D721Med (cell line): ENCODE data around the gene POTEF.
"Not testable (repeated sequence)": the region's sequence is repeated elsewhere in the genome, so short reads cannot be mapped to it uniquely, and the experiment has no call there.

Experiments used
- DNase-seq: peaks from one replicate; pipeline ENCODE4 v3.0.0; 2011; ENCODE audit warnings: low spot score; ENCODE audit not compliant: insufficient read length
- FAIRE-seq: peaks from 2 replicates; lab custom pipeline; 2011; peaks lifted over from hg19 to GRCh38; lab: Jason Lieb, UNC
- TF ChIP-seq, protein P1 (sequence below): IDR thresholded peaks from 2 replicates; pipeline ENCODE4 v1.5.1; 2012; ENCODE audit warnings: mild to moderate bottlenecking, control low read depth; ENCODE audit not compliant: insufficient read depth; ENCODE audit errors: missing control alignments

The POTEF gene

DNA sequence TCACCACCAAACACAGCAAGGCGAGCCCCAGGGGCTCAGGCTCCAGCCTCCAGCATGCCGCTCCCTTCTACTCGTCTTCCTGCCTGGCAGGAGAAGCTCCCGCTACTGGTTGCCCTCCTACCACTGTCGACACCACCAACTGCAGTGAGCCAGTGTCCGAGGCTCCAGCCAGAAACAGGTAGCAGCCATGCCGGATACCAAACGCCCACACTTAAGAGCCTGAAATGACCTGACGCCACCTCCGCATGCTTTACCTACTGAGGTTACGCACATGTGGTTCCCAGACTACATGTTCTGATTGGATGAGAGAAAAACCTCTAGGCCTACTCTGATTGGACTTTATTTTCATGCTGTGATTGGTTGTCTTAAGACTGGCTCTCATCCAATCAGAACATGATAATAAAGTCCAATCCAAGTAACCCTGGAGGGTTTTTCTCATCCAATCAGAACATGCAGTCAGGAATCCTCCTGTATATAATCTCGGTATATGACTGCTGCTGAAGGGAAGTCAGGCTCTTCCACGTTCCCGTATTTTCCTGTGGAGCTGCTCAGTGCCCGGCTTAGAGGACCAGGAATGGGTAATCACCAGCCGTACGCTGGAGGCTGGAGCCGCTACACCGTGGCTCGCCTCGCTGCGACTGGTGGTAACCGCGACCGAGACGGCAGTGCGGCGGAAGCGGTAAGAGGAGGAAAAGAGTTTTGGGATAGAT is at the start of gene POTEF:
POTEF (minus strand) TSS at position 103 of the 710 bp plus-strand sequence. CDS start 8,707 bp downstream, outside the sequence.
- not testable (repeated sequence) for FAIRE-seq, DNase-seq

GRCh38 chr2:130174866-130175265 is 45.8 kb upstream of the POTEF start:
- FAIRE-seq, DNase-seq: not testable (repeated sequence)

GRCh38 chr2:130169896-130170295 is 40.9 kb upstream of the POTEF start:
- TF ChIP-seq, protein P1, sequence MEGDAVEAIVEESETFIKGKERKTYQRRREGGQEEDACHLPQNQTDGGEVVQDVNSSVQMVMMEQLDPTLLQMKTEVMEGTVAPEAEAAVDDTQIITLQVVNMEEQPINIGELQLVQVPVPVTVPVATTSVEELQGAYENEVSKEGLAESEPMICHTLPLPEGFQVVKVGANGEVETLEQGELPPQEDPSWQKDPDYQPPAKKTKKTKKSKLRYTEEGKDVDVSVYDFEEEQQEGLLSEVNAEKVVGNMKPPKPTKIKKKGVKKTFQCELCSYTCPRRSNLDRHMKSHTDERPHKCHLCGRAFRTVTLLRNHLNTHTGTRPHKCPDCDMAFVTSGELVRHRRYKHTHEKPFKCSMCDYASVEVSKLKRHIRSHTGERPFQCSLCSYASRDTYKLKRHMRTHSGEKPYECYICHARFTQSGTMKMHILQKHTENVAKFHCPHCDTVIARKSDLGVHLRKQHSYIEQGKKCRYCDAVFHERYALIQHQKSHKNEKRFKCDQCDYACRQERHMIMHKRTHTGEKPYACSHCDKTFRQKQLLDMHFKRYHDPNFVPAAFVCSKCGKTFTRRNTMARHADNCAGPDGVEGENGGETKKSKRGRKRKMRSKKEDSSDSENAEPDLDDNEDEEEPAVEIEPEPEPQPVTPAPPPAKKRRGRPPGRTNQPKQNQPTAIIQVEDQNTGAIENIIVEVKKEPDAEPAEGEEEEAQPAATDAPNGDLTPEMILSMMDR = no peak
- no peak for DNase-seq
- FAIRE-seq = no peak

DNA sequence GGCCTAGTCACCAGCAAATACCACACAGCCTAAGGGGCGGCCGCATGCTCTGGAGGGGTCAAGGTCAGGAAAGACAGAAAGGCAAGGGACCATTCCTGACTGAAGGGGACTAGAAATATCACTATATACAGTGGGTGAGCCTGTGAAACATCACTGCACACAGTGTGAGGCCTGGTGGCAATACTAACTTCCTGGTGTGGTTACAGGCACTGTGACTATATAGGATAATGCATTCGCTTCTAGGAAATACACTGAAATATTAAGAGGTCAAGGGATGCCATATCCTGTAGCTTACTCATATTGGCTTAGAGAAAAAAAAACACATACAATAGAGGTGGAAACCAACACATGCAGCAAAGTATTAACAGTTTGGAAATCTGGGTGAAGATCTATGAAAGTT is 40.1 kb upstream of the POTEF start:
- DNase-seq, FAIRE-seq: not testable (repeated sequence)

DNA sequence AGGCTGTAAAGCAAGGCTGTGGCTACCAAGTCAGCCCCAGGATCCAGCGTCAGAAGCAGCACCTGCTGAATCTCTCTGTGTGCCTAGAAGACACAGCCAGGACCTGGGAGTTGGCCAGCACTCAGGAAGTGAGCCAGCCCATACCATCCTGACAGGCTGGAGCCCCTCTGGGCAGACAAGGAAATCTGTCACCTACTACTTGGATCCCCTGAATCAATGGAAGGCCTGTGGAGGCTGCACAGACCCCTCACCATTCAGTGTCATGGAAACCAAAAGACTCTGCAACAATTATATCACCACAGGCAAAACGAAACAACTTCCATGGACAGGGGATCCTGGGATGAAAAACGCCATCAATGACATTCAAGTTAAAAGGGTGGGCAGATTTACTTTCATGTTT is 37.6 kb upstream of the POTEF start:
- not testable (repeated sequence) for FAIRE-seq, DNase-seq

GRCh38 chr2:130165293-130166016 is 36.4 kb upstream of the POTEF start:
- no peak for FAIRE-seq

DNA sequence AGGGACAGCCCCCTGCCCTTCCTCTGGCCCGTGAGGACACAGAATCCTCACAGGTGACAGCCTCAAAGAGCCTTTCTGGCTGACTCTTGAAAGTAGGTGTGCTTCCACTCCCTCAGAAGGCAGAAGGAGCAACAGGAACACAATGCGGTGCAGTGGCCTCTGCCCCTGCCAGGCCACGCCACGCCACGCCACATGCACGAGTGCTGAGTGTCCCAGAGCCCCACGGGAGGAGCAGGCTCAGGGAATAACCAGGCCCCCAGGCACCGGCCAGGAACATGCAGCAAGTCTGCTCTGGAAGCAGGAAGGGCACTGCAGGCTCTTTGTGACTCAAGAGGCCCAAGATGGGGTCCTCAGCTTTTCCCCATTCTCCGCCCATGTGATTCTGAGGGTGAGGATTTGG is 33.9 kb upstream of the POTEF start:
- FAIRE-seq (no peak), DNase-seq (no peak)
- TF ChIP-seq, protein P1 = no peak

More at GRCh38 chr2:130165293-130166016, 36.4 kb upstream of the POTEF start:
- TF ChIP-seq, protein P1 = no peak
- no peak for DNase-seq

DNA sequence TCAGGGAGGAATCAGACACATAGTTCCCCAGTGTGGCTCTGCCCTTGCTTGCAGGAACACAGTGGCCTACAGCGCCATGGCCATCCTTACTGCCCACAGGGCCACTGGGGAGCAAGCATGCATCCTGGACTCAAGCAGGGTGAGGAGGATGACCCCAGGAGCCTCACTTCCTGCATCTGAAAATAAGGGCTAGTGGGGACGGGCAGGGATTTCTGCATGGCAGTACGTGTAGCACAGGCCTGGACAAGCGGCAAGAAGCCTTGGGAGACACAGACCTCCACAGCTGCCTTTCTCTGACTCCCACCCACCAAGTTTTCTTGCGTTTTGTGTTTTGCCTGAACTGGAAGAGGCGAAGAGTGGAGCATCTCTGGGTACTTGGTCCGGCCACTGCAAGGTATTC is 33.5 kb upstream of the POTEF start:
- not testable (repeated sequence) for FAIRE-seq, DNase-seq

DNA sequence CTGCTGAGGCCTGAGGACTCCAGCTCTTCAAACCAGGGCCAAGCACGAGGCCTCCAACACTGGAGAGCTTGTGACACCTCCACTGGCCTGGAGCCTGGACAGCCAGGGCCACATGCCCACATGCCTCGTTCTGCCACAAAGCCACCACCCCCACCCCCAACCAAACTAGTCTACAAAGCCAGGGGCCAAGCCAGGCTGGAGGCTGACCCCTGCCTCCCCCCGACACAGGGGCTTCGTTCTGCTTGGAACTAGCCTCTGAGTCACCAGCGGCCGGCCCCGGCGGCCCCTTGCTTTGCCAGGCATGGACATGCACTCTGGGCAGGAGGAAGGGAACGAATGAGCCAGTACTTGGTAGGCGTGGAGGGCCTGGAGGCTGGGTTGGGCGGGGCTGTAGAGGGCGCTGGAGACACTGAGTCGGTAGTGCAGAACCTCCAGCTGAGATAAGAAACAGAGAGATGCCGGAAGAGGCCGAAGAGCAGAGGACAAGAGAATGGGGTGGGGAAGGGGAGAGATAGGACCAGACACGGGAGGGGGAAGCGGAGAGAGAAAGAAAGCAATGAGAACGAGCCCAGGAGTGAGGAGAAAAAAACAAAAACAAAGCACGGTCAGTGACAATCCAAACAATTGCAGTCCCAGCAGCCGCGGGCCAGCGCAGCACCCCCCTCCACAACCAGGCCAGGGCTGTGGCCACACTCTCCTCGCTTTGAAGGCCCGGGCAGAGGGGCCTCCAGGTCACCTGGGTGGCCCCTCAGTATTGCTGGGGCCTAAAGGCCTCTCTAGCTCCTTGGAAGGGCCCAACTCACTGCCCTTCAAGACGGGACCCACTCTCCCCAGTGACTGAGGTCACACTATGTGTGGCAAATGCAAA is 32.0 kb upstream of the POTEF start:
- not testable (repeated sequence) for FAIRE-seq, DNase-seq

- FAIRE-seq (no peak), DNase-seq (no peak)
Measured at GRCh38 chr2:130160131-130160530, 31.1 kb upstream of the POTEF start.

DNA sequence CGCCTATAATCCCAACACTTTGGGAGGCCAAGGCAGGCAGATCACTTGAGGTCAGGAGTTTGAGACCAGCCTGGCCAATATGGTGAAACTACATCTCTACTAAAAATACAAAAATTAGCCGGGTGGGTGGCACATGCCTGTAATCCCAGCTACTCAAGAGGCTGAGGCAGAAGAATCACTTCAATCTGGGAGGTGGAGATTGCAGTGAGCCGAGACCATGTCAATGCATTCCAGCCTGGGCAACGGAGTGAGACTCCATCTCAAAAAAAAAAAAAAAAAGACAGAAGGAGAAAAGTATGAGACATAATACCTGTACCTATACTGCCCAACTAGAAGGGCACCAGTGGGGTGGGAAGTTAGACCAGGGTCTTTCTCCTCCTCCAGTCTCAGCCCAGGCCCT is 30.4 kb upstream of the POTEF start:
- not testable (repeated sequence) for FAIRE-seq, DNase-seq

More at GRCh38 chr2:130160131-130160530, 31.1 kb upstream of the POTEF start:
- TF ChIP-seq, protein P1 = no peak
